Esophagus muscularis mucosa (tissue), 3 donors: Measurements from ENCODE around the gene SHROOM4.

Experiments
- EP300 ChIP-seq: sonication (generic); formaldehyde crosslinking; IDR thresholded peaks from one replicate; pipeline ENCODE4 v1.6.1; 2017; ENCODE audit warnings: antibody characterized with exemption
- TF ChIP-seq, protein P1 (sequence below), 3 experiments: fragments of 200-600 bp in 2 of 3; fragments of 450-650 bp in 1 of 3; sonication (generic) in 2 of 3; IDR thresholded peaks; one replicate each; pipeline ENCODE4 v1.5.1; 2017 to 2019; ENCODE audit warnings: antibody characterized with exemption in 3 of 3, mild to moderate bottlenecking in 2 of 3, moderate library complexity in 1 of 3

DNA sequence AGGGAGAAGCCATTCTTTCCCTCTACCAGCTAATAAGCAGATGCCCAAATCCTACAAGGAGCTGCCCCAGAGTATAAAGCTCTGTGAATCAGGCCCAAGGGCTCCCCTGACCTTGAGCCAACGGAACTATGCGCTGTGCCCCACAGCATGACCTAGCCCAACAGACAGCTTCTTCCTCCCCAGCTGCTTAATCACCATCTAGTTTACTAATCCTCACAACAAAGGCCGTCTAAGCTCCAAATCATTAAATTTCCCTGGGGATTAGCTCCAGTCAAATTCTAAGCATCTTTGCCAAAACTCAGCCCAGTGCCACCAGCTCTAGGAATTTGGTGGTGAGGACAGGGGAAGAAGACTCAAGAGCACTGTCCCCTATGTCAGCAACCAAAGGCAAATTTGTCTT is 113.1 kb downstream of the SHROOM4 start:
- TF ChIP-seq EP300: no peak
- TF ChIP-seq, protein P1, sequence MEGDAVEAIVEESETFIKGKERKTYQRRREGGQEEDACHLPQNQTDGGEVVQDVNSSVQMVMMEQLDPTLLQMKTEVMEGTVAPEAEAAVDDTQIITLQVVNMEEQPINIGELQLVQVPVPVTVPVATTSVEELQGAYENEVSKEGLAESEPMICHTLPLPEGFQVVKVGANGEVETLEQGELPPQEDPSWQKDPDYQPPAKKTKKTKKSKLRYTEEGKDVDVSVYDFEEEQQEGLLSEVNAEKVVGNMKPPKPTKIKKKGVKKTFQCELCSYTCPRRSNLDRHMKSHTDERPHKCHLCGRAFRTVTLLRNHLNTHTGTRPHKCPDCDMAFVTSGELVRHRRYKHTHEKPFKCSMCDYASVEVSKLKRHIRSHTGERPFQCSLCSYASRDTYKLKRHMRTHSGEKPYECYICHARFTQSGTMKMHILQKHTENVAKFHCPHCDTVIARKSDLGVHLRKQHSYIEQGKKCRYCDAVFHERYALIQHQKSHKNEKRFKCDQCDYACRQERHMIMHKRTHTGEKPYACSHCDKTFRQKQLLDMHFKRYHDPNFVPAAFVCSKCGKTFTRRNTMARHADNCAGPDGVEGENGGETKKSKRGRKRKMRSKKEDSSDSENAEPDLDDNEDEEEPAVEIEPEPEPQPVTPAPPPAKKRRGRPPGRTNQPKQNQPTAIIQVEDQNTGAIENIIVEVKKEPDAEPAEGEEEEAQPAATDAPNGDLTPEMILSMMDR (IDR thresholded peaks at IDR 0.05): no peak
